K562 (cell line): ENCODE data around the gene ST7. TPM values are rescaled to one million over a fixed set of nuclear protein-coding genes. Genes with fewer than 3 reads are reported as not detected.
A peak's percentile ranks its signal among the peaks of the same experiment; 100 is the strongest.

Experiments
- CCNT2 ChIP-seq: IDR thresholded peaks from 2 replicates; pipeline ENCODE4 v1.6.1; 2011; ENCODE audit warnings: borderline replicate concordance, low read depth, mild to moderate bottlenecking, moderate library complexity, mixed read lengths, low read length; ENCODE audit not compliant: insufficient read length; ENCODE audit errors: extremely low read depth
- CUX1 ChIP-seq: fragments of 200-800 bp; sonication (Bioruptor generic); IDR thresholded peaks from 2 replicates; pipeline ENCODE4 v1.6.1; 2016; ENCODE audit warnings: missing genetic modification characterization, missing compliant biosample characterization
- DACH1 ChIP-seq: fragments of 450-650 bp; IDR thresholded peaks from 2 replicates; pipeline ENCODE4 v1.6.1; 2018; ENCODE audit not compliant: partially characterized antibody
- ETS1 ChIP-seq: conservative IDR thresholded peaks from 2 replicates; pipeline ENCODE4 v1.6.1; 2011; ENCODE audit warnings: low read depth, mild to moderate bottlenecking, low read length; ENCODE audit not compliant: control insufficient read depth
- HNRNPUL1 ChIP-seq: fragments of 200-400 bp; formaldehyde crosslinking; IDR thresholded peaks from 2 replicates; pipeline ENCODE4 v1.6.1; 2017; ENCODE audit warnings: low read length
- KDM4B ChIP-seq, 2 experiments: fragments of 450-650 bp in 1 of 2; sonication (generic) in 1 of 2; IDR thresholded peaks; 2 replicates each; pipeline ENCODE4 v1.6.1; 2016 to 2017; ENCODE audit warnings: borderline replicate concordance in 2 of 2, antibody characterized with exemption in 1 of 2, low read depth in 1 of 2, mild to moderate bottlenecking in 1 of 2
- MED1 ChIP-seq: sonication (generic); formaldehyde crosslinking; IDR thresholded peaks from 2 replicates; pipeline ENCODE4 v1.8.1; 2023; ENCODE audit warnings: missing genetic modification reagents, borderline replicate concordance
- MEIS2 ChIP-seq: fragments of 450-650 bp; IDR thresholded peaks from 2 replicates; pipeline ENCODE4 v1.6.1; 2014; ENCODE audit warnings: mild to moderate bottlenecking; ENCODE audit not compliant: partially characterized antibody
- PHF21A ChIP-seq: fragments of 450-650 bp; IDR thresholded peaks from 2 replicates; pipeline ENCODE4 v1.6.1; 2017; ENCODE audit warnings: low read depth, borderline replicate concordance
- ZEB2 ChIP-seq: fragments of 450-650 bp; IDR thresholded peaks from 2 replicates; pipeline ENCODE4 v1.6.1; 2016
- ZNF133 ChIP-seq: fragments of 250-450 bp; sonication (Bioruptor Pico); IDR thresholded peaks from 2 replicates; pipeline ENCODE4 v1.4.0; 2020; ENCODE audit warnings: mild to moderate bottlenecking
- ZNF695 ChIP-seq: fragments of 450-650 bp; formaldehyde crosslinking; IDR thresholded peaks from 2 replicates; pipeline ENCODE4 v1.4.0; 2020; ENCODE audit warnings: mild to moderate bottlenecking, moderate library complexity
- polyA plus RNA-seq, 8 experiments: library from polyadenylated mRNA; depleted of rRNA in 4 of 8; stranded (reverse) in 5 of 8; unstranded in 3 of 8; fragments of >200 nt; fragmentation: Nextera tagmentation in 2 of 8; fragmentation: Illumina TruSeq in 1 of 8; extraction: Ambion mirVana in 2 of 8; extraction: Trizol in 1 of 8; gene quantifications; 2 replicates each; pipeline versions ENCODE4 v1.2.1 to v1.2.3, GENCODE V29; 2011 to 2014; ENCODE audit warnings: inconsistent platforms in 1 of 8, missing spikeins in 1 of 8
- total RNA-seq, 7 experiments: library from RNA; depleted of rRNA in 6 of 7; stranded (reverse); fragments of >200 nt in 6 of 7; fragmentation: Illumina TruSeq in 2 of 7; extraction: Trizol in 2 of 7; gene quantifications; 2 replicates each; pipeline versions ENCODE4 v1.2.1 to v1.2.3, GENCODE V29; 2011 to 2021; ENCODE audit warnings: low replicate concordance in 1 of 7
- TF ChIP-seq, protein P1 (sequence below): fragments of 250-450 bp; sonication (Bioruptor Pico); IDR thresholded peaks from 2 replicates; pipeline ENCODE4 v1.5.0; 2021; ENCODE audit warnings: mild to moderate bottlenecking, borderline replicate concordance
- TF ChIP-seq, protein P2 (sequence below): fragments of 250-450 bp; sonication (Bioruptor Pico); IDR thresholded peaks from 2 replicates; pipeline ENCODE4 v1.8.0; 2021; ENCODE audit warnings: borderline replicate concordance, mild to moderate bottlenecking, moderate library complexity; ENCODE audit not compliant: poor library complexity, severe bottlenecking
- TF ChIP-seq, protein P3 (sequence below): sonication (generic); formaldehyde crosslinking; IDR thresholded peaks from 2 replicates; pipeline ENCODE4 v1.8.1; 2022; ENCODE audit warnings: missing genetic modification reagents

ST7 gene
- total and polyA plus RNA-seq, 9 of the 15 experiments (the other 6 are each of a cell fraction or from before 2014, with no cell fraction given): 23.9 to 56.3 (median 36.9) TPM

- TF ChIP-seq KDM4B (IDR thresholded peaks at IDR 0.05; ENCODE audit: borderline replicate concordance in 2 of 2, low read depth in 1 of 2) (peak in 1 of 2 experiments; percentile 59; a peak in 1 of 4 replicates), DACH1 (no peak), CCNT2 (no peak), ZNF133 (CRISPR knock-in tag) (no peak), ETS1 (no peak), MED1 (no peak), PHF21A (peak; percentile 70; the same call in 1 of the 2 replicates), HNRNPUL1 (no peak), ZEB2 (0 out of 2 replicates have a peak, but pooled peaks have one; percentile 46), ZNF695 (CRISPR knock-in tag) (no peak), MEIS2 (peak; percentile 7), CUX1 (CRISPR knock-in tag) (no peak)
- TF ChIP-seq, protein P1, sequence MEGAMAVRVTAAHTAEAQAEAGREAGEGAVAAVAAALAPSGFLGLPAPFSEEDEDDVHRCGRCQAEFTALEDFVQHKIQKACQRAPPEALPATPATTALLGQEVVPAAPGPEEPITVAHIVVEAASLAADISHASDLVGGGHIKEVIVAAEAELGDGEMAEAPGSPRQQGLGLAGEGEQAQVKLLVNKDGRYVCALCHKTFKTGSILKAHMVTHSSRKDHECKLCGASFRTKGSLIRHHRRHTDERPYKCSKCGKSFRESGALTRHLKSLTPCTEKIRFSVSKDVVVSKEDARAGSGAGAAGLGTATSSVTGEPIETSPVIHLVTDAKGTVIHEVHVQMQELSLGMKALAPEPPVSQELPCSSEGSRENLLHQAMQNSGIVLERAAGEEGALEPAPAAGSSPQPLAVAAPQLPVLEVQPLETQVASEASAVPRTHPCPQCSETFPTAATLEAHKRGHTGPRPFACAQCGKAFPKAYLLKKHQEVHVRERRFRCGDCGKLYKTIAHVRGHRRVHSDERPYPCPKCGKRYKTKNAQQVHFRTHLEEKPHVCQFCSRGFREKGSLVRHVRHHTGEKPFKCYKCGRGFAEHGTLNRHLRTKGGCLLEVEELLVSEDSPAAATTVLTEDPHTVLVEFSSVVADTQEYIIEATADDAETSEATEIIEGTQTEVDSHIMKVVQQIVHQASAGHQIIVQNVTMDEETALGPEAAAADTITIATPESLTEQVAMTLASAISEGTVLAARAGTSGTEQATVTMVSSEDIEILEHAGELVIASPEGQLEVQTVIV: no peak
- TF ChIP-seq, protein P2, sequence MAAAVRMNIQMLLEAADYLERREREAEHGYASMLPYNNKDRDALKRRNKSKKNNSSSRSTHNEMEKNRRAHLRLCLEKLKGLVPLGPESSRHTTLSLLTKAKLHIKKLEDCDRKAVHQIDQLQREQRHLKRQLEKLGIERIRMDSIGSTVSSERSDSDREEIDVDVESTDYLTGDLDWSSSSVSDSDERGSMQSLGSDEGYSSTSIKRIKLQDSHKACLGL (CRISPR knock-in tag): no peak
- TF ChIP-seq, protein P3, sequence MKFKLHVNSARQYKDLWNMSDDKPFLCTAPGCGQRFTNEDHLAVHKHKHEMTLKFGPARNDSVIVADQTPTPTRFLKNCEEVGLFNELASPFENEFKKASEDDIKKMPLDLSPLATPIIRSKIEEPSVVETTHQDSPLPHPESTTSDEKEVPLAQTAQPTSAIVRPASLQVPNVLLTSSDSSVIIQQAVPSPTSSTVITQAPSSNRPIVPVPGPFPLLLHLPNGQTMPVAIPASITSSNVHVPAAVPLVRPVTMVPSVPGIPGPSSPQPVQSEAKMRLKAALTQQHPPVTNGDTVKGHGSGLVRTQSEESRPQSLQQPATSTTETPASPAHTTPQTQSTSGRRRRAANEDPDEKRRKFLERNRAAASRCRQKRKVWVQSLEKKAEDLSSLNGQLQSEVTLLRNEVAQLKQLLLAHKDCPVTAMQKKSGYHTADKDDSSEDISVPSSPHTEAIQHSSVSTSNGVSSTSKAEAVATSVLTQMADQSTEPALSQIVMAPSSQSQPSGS: no peak
Observed at GRCh38 chr7:117015258-117016184, 62.2 kb downstream of the ST7 start (continued).
